ENCODE measurements around the gene BEST1.

Gene BEST1

DNA sequence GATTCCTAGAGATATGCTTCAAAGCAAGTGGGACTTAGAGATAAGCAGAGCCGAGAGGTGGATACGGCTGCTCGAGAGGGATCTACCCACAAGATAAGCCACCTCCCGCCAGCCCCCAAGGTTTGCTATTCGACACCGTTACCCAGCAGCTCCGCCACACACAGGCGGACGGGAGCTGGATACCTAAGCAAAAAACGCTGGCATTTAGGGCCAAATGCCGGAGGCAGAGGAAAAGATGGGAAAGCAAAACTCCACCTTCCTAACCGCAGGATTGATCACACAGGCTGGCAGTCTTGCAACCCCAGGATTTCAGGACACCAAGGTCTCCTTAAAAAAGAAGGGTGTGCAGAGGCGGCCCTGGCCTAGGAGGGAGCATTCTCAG is 16.6 kb downstream of the BEST1 start:
- Histone ChIP-seq H3K9me3 (ENCODE audit: insufficient read depth, low read length) (no peaks in the 10 kb centered on the region), H3K4me1 (ENCODE audit: insufficient read depth, insufficient read length) (peaks cover 11% of the 10 kb centered on the region), H3K27me3 (ENCODE audit: insufficient read depth, insufficient read length) (no peaks in the 10 kb centered on the region), H3K9ac (ENCODE audit: insufficient read length, low read depth) (peak overlapping the region; percentile 97), H3K36me3 (ENCODE audit: insufficient read depth, insufficient read length, low read length) (peaks cover 42% of the 10 kb centered on the region), H3K4me3 (ENCODE audit: insufficient read length, low read depth) (peak overlapping the region; percentile 92)
- TF ChIP-seq SUZ12 (IDR thresholded peaks at IDR 0.05; ENCODE audit: extremely low read depth, insufficient read depth, insufficient read length) (no peak), YY1 (IDR thresholded peaks at IDR 0.05; ENCODE audit: insufficient read depth, insufficient read length) (no peak), ZNF274 (IDR thresholded peaks at IDR 0.05; ENCODE audit: low read depth, low read length) (no peak)
- no peak for DNase-seq (ENCODE audit: low read depth, low spot score)

DNA sequence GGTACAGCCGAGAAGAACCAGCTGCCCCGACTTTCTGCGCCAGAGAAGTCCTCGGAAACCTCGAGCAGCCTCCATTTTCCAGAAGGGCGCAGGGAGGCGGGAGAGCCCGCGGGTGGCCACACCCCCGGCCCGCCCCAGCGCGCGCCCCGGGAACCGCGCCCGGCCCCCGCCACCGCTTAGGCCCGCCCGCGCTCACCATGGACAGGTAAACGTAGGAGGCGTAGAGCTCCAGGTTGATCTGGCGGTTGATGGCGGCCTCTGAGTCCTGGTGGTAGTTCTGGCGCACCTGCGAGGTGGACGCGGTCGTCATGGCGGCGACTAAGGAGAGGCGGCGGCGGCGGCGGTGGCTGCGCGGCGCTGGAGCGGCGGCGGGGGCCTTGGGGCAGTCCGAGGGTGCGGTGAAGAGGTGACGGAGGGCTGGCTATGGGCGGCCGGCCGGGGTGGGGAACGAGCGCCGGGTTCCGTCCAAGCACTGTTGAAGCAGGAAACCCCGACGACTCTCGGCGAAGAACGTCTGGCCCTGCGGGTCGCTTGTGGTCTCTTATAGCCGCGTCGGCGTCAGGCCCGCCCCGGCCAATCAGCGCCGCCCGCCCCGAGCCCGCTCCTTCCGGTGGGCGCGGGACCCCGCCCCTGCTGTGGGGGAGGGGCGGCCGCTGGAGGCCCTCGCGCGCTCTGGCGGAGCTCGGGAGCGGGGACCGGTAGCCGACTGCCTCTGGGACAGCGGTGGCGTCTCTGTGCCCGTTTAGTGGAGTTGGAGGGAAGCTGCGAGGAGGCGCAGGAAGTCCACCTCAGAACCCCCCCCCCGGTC is 17.2 kb downstream of the BEST1 start, which contains the start of gene FTH1:
Gene FTH1 (minus strand): TSS at position 519 of the 808 bp plus-strand sequence. CDS start 209 bp downstream, at position 310.
- peaks cover 12% of the 10 kb centered on the region for H3K4me1 ChIP-seq (ENCODE audit: insufficient read depth, insufficient read length)
- TF ChIP-seq YY1 (IDR thresholded peaks at IDR 0.05; ENCODE audit: insufficient read depth, insufficient read length): no peak
- no peak for TF ChIP-seq SUZ12 (IDR thresholded peaks at IDR 0.05; ENCODE audit: extremely low read depth, insufficient read depth, insufficient read length)
- TF ChIP-seq ZNF274 (IDR thresholded peaks at IDR 0.05; ENCODE audit: low read depth, low read length): no peak

DNA sequence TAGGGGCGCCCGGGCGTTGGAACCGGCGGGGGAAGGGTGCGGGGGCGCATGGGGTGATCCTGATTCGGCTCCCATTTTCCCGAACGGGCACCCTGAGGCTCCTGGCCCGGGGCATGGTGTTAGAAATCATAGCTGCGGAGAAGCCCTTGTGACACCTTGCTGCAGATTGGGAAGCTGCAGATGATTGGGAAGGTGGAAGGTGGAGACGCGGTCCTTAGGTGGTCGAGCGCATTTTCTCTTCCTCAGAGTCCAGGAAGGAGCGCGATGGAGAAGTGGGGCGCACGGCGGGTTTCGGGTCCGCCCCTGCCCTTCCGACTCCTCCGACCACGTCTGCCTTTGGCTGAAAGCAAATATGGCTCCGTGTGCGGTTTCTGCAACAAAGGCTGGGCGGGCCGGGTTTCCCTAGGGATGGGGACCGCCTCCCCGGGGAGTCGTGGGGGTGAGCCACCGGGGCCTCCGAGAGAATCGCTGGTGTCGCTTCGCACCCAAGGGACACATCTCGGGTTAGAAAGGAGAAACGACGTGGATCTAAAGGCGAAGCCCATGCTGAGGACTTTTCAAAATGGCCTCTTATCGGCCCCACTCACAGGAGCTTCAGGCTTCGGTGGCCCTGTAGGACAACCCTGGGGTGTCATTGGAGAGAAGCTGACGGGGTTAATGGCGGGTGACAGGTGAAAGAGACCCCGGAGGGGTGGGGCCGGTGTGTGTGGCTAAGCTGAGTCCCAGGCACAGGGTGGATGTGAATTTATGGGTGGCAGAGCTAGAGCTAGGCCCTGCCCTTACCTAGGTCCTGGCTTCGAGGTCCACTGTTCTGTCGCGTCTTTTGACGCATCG is 18.0 kb downstream of the BEST1 start:
- no peaks in the 10 kb centered on the region for H3K27me3 ChIP-seq (ENCODE audit: insufficient read depth, insufficient read length)
- peak overlapping the region; percentile 97 for H3K9ac ChIP-seq (ENCODE audit: insufficient read length, low read depth)
- no peak for DNase-seq (ENCODE audit: low read depth, low spot score)
- TF ChIP-seq SUZ12 (IDR thresholded peaks at IDR 0.05; ENCODE audit: extremely low read depth, insufficient read depth, insufficient read length) (no peak), YY1 (IDR thresholded peaks at IDR 0.05; ENCODE audit: insufficient read depth, insufficient read length) (peak; percentile 57), ZNF274 (IDR thresholded peaks at IDR 0.05; ENCODE audit: low read depth, low read length) (no peak)
- H3K36me3 ChIP-seq (ENCODE audit: insufficient read depth, insufficient read length, low read length): peaks cover 38% of the 10 kb centered on the region
- H3K4me3 ChIP-seq (ENCODE audit: insufficient read length, low read depth): peak overlapping the region; percentile 92
- peaks cover 14% of the 10 kb centered on the region for H3K4me1 ChIP-seq (ENCODE audit: insufficient read depth, insufficient read length)
- H3K9me3 ChIP-seq (ENCODE audit: insufficient read depth, low read length): no peaks in the 10 kb centered on the region

More for the DNA sequence above, 17.2 kb downstream of the BEST1 start, which contains the start of gene FTH1:
- peaks cover 42% of the 10 kb centered on the region for H3K36me3 ChIP-seq (ENCODE audit: insufficient read depth, insufficient read length, low read length)
- H3K9ac ChIP-seq (ENCODE audit: insufficient read length, low read depth): peak within 1 kb of the TSS; percentile 97
- no peaks in the 10 kb centered on the region for H3K9me3 ChIP-seq (ENCODE audit: insufficient read depth, low read length)
- peak within 1 kb of the TSS; percentile 92 for H3K4me3 ChIP-seq (ENCODE audit: insufficient read length, low read depth)
- H3K27me3 ChIP-seq (ENCODE audit: insufficient read depth, insufficient read length): no peaks in the 10 kb centered on the region
- DNase-seq (ENCODE audit: low read depth, low spot score): peak; percentile 82

DNA sequence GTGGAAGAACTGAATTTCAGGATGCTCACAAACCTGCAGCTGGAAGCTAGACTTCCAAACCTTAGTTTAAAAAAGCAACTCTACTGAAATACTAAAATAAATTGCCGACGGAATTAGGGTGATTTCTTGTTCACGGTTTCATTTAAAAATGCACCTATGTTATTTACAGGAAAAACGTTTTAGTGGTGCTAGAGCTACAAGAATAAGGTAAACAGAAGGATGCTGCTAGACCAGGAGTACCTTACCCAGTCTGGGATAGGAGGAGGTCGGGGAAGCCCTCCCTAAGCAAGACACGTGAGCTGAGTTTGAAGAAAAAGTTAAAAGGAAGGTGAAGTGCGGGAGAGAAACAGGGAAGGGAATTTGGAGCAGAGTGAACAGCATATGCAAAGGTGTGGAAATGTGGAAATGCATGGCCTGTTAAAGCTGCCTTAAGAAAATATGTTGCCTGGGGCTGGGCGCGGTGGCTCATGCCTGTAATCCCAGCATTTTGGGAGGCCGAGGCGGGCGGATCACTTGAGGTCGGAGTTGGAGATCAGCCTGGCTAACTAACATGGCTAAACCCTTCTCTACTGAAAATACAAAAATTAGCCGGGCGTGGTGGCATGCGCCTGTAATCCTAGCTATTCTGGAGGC is 18.7 kb downstream of the BEST1 start:
- TF ChIP-seq ZNF274 (IDR thresholded peaks at IDR 0.05; ENCODE audit: low read depth, low read length) (no peak), YY1 (IDR thresholded peaks at IDR 0.05; ENCODE audit: insufficient read depth, insufficient read length) (no peak), SUZ12 (IDR thresholded peaks at IDR 0.05; ENCODE audit: extremely low read depth, insufficient read depth, insufficient read length) (no peak)
- peaks cover 22% of the 10 kb centered on the region for H3K4me1 ChIP-seq (ENCODE audit: insufficient read depth, insufficient read length)
- DNase-seq (ENCODE audit: low read depth, low spot score): no peak
- peak overlapping the region; percentile 97 for H3K9ac ChIP-seq (ENCODE audit: insufficient read length, low read depth)
- H3K9me3 ChIP-seq (ENCODE audit: insufficient read depth, low read length): no peaks in the 10 kb centered on the region
- H3K4me3 ChIP-seq (ENCODE audit: insufficient read length, low read depth): peak overlapping the region; percentile 92
- no peaks in the 10 kb centered on the region for H3K27me3 ChIP-seq (ENCODE audit: insufficient read depth, insufficient read length)
- peaks cover 31% of the 10 kb centered on the region for H3K36me3 ChIP-seq (ENCODE audit: insufficient read depth, insufficient read length, low read length)

DNA sequence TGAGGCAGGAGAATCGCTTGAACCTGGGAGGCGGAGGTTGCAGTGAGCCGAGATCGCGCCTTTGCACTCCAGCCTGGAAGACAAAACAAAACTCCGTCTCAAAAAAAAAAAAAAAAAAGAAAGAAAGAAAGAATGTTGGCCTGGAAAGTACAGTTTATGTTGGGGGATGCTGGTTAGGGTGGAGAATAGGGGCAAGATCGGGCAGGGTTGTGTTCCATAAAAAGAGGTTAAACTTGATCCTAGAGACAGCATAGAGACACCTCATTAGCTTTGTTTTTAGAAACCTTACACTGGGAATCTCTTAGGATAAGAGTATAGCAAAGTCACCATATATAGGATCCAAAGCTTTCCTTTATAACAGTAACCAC is 19.2 kb downstream of the BEST1 start:
- Histone ChIP-seq H3K9me3 (ENCODE audit: insufficient read depth, low read length) (no peaks in the 10 kb centered on the region), H3K36me3 (ENCODE audit: insufficient read depth, insufficient read length, low read length) (peaks cover 26% of the 10 kb centered on the region), H3K4me1 (ENCODE audit: insufficient read depth, insufficient read length) (peaks cover 23% of the 10 kb centered on the region), H3K4me3 (ENCODE audit: insufficient read length, low read depth) (no peak overlapping the region), H3K9ac (ENCODE audit: insufficient read length, low read depth) (no peak overlapping the region), H3K27me3 (ENCODE audit: insufficient read depth, insufficient read length) (no peaks in the 10 kb centered on the region)
- TF ChIP-seq SUZ12 (IDR thresholded peaks at IDR 0.05; ENCODE audit: extremely low read depth, insufficient read depth, insufficient read length) (no peak), YY1 (IDR thresholded peaks at IDR 0.05; ENCODE audit: insufficient read depth, insufficient read length) (no peak), ZNF274 (IDR thresholded peaks at IDR 0.05; ENCODE audit: low read depth, low read length) (no peak)
- no peak for DNase-seq (ENCODE audit: low read depth, low spot score)

DNA sequence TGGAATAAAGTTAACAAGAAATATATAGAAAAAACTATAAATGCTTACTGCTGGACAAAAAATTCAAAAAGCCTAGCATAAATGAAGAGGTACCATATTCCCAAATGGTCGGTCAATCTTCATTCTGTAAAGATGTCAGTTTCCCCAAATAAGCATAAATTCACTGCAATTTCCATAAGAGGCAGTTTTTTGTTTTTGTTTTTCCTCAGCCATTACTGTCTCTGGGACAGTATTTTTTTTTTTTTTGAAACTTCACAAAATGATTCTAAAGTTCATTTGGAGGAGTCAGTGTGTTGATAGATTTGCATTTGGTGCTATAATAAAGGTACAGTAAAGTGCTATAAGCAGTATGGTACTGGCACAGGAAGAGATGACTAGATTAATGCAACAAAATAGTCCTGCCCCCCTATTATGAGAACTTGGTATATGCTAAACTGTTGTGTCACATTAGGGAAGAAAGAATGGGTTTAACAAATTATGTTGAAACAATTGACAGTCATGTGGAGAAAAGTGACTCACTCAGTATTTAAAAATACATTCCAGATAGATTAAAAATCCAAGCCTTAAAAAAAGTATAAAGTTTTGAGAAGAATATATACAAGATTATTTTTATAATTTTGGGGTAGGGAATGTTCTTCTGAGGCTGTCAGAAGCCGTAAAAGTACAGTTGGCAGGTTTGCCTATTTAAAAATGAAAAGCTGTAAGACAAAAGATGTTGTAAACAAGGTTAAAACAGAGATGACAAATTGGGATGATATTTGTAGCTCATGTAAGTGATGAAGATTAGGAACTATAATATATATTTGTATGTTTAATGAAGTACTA is 19.9 kb downstream of the BEST1 start:
- H3K4me3 ChIP-seq (ENCODE audit: insufficient read length, low read depth): no peak overlapping the region
- peaks cover 23% of the 10 kb centered on the region for H3K4me1 ChIP-seq (ENCODE audit: insufficient read depth, insufficient read length)
- H3K9ac ChIP-seq (ENCODE audit: insufficient read length, low read depth): no peak overlapping the region
- peaks cover 19% of the 10 kb centered on the region for H3K36me3 ChIP-seq (ENCODE audit: insufficient read depth, insufficient read length, low read length)
- no peaks in the 10 kb centered on the region for H3K9me3 ChIP-seq (ENCODE audit: insufficient read depth, low read length)
- no peaks in the 10 kb centered on the region for H3K27me3 ChIP-seq (ENCODE audit: insufficient read depth, insufficient read length)
- DNase-seq (ENCODE audit: low read depth, low spot score): no peak
- TF ChIP-seq YY1 (IDR thresholded peaks at IDR 0.05; ENCODE audit: insufficient read depth, insufficient read length) (no peak), SUZ12 (IDR thresholded peaks at IDR 0.05; ENCODE audit: extremely low read depth, insufficient read depth, insufficient read length) (no peak), ZNF274 (IDR thresholded peaks at IDR 0.05; ENCODE audit: low read depth, low read length) (no peak)

All from NT2/D1 (cell line).